ENCODE measurements around the gene AKAP1.

AKAP1 gene

DNA sequence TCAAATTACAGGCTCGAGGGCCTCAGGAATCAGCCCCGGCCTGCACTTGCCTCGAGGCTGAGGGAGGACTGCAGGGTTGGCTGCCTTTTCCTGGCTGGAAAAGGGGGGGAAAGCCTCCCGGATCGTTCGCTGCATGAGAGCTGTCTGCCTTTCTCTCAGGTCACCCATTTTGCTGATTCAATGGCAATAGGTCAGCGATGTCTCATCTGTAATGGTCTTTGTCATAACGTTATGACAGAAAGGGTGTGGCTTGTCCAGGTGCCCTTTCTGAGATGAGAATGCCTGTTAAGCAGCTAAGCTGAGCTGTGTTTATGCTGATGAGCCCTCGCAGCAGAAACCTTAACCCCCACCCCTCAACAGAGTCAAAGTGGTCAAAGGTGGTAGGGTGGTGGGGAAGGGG lies 81.8 kb downstream of the AKAP1 start:
- peak; percentile 43 for DNase-seq
- Mint-ChIP-seq H3K27ac (no peak overlapping the region), H3K9me3 (peaks cover 8% of the 10 kb centered on the region), H3K4me3 (no peak overlapping the region), H3K36me3 (ENCODE audit: low read depth) (no peaks in the 10 kb centered on the region), H3K27me3 (ENCODE audit: low read depth, poor library complexity) (peaks cover 15% of the 10 kb centered on the region), H3K4me1 (peaks cover 14% of the 10 kb centered on the region)
- TF ChIP-seq, protein P1, sequence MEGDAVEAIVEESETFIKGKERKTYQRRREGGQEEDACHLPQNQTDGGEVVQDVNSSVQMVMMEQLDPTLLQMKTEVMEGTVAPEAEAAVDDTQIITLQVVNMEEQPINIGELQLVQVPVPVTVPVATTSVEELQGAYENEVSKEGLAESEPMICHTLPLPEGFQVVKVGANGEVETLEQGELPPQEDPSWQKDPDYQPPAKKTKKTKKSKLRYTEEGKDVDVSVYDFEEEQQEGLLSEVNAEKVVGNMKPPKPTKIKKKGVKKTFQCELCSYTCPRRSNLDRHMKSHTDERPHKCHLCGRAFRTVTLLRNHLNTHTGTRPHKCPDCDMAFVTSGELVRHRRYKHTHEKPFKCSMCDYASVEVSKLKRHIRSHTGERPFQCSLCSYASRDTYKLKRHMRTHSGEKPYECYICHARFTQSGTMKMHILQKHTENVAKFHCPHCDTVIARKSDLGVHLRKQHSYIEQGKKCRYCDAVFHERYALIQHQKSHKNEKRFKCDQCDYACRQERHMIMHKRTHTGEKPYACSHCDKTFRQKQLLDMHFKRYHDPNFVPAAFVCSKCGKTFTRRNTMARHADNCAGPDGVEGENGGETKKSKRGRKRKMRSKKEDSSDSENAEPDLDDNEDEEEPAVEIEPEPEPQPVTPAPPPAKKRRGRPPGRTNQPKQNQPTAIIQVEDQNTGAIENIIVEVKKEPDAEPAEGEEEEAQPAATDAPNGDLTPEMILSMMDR (IDR thresholded peaks at IDR 0.05), result no peak

DNA sequence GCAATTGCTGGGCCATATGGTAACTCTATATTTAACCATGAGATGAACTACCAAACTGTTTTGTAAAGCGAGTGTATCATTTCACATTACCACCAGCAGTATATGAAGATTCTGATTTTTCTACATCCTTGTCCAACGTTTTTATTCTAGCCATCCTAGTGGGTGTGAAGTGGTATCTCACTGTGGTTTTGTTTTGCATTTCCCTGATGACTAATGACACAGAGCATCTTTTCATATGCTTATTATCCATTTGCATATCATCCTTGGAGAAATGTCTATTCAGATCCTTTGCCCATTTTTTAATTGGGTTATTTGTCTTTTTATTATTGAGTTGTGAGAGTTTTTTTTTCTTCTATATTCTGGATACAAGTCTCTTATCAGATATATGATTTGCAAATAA lies 83.6 kb downstream of the AKAP1 start:
- DNase-seq, result no peak
- TF ChIP-seq, protein P1 (IDR thresholded peaks at IDR 0.05), result no peak
- H3K9me3 Mint-ChIP-seq, result no peaks in the 10 kb centered on the region
- H3K27me3 Mint-ChIP-seq (ENCODE audit: low read depth, poor library complexity), result peaks cover 16% of the 10 kb centered on the region
- no peaks in the 10 kb centered on the region for H3K36me3 Mint-ChIP-seq (ENCODE audit: low read depth)
- peaks cover 14% of the 10 kb centered on the region for H3K4me1 Mint-ChIP-seq
- H3K4me3 Mint-ChIP-seq, result no peak overlapping the region
- no peak overlapping the region for H3K27ac Mint-ChIP-seq

DNA sequence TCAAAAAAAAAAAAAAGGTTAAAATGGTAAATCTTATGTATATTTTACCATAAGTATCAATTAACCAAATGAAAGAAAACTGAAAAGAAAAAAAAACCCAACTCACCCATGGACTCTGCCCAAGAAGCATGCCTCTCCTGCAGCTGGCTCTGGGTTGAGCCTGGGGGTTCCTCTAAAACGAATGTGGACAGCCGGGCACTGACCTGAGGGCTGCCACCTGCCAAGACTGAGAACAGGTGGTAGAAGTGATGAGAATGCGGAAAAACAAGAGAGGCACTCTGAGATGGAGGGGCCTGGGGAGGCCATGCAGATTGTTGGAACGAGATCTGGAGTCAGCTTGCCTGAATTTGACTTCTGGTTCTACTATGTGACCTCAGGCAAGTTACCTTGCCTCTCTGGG lies 85.8 kb downstream of the AKAP1 start:
- Mint-ChIP-seq H3K9me3 (no peaks in the 10 kb centered on the region), H3K4me1 (peaks cover 10% of the 10 kb centered on the region), H3K4me3 (no peak overlapping the region), H3K36me3 (ENCODE audit: low read depth) (no peaks in the 10 kb centered on the region), H3K27ac (no peak overlapping the region), H3K27me3 (ENCODE audit: low read depth, poor library complexity) (peaks cover 19% of the 10 kb centered on the region)
- DNase-seq, result no peak
- TF ChIP-seq, protein P1 (IDR thresholded peaks at IDR 0.05), result no peak

All from nephron progenitor cell (in vitro differentiated cells).